CD14-positive monocyte (primary cell): ENCODE data around the gene HADH. TPM values are rescaled to one million over a fixed set of nuclear protein-coding genes. Genes with fewer than 3 reads are reported as not detected.
A peak's percentile ranks its signal among the peaks of the same experiment; 100 is the strongest.

Source experiments
- DNase-seq, 3 donors: peaks; one replicate each; pipeline ENCODE4 v3.0.0-alpha.2; 2011 to 2022
- H2AFZ ChIP-seq: 2 replicates; pipeline ENCODE4 v1.6.0; 2012; ENCODE audit warnings: mild to moderate bottlenecking, low read depth, low read length, inconsistent platforms; ENCODE audit not compliant: insufficient read depth, poor library complexity, severe bottlenecking
- H3K27ac ChIP-seq, 2 donors: 1 replicate in 1 of 2; 2 replicates in 1 of 2; pipeline ENCODE4 v1.5.1; 2012 to 2013; ENCODE audit warnings: low read length in 2 of 2, control low read depth in 1 of 2, inconsistent platforms in 1 of 2, low read depth in 1 of 2, mild to moderate bottlenecking in 1 of 2
- H3K27me3 ChIP-seq, 2 donors: one replicate each; pipeline versions ENCODE4 v1.6.0 to v1.6.1; 2011 to 2013; ENCODE audit warnings: low read length in 2 of 2; ENCODE audit not compliant: control insufficient read depth in 2 of 2, insufficient read depth in 2 of 2
- H3K36me3 ChIP-seq, 2 donors: replicated peaks in 1 of 2; 1 replicate in 1 of 2; 2 replicates in 1 of 2; pipeline versions ENCODE4 v1.5.1 to v1.6.1; 2012 to 2013; ENCODE audit warnings: low read length in 2 of 2, control low read depth in 1 of 2, inconsistent platforms in 1 of 2, mild to moderate bottlenecking in 1 of 2; ENCODE audit not compliant: insufficient read depth in 2 of 2, control insufficient read depth in 1 of 2
- H3K4me1 ChIP-seq, 2 donors: 1 replicate in 1 of 2; 2 replicates in 1 of 2; pipeline versions ENCODE4 v1.5.1 to v1.6.1; 2012 to 2013; ENCODE audit warnings: low read length in 2 of 2, control low read depth in 1 of 2, inconsistent platforms in 1 of 2, mild to moderate bottlenecking in 1 of 2, moderate library complexity in 1 of 2; ENCODE audit not compliant: insufficient read depth in 2 of 2, control insufficient read depth in 1 of 2
- H3K4me2 ChIP-seq: replicated peaks from 2 replicates; pipeline ENCODE3; 2012; ENCODE audit warnings: low read length, moderate library complexity, mild to moderate bottlenecking; ENCODE audit not compliant: poor library complexity, severe bottlenecking; ENCODE audit errors: extremely low read depth
- H3K4me3 ChIP-seq, 3 experiments: fragments of 200-600 bp in 1 of 3; sonication (generic) in 1 of 3; replicated peaks in 1 of 3; 1 replicate in 2 of 3; 2 replicates in 1 of 3; pipeline ENCODE4 v1.5.1; 2011 to 2013; ENCODE audit warnings: low read length in 3 of 3, mild to moderate bottlenecking in 3 of 3, control low read depth in 2 of 3, low read depth in 2 of 3, inconsistent platforms in 1 of 3, moderate library complexity in 1 of 3
- H3K79me2 ChIP-seq: 2 replicates; pipeline ENCODE4 v1.6.0; 2012; ENCODE audit warnings: mild to moderate bottlenecking, control low read depth, inconsistent platforms, low read length, moderate library complexity; ENCODE audit not compliant: insufficient read depth
- H3K9ac ChIP-seq: 2 replicates; pipeline ENCODE4 v1.6.0; 2017; ENCODE audit warnings: low read length, mild to moderate bottlenecking; ENCODE audit not compliant: insufficient read depth, poor library complexity, severe bottlenecking
- H3K9me3 ChIP-seq, 2 donors: replicated peaks in 1 of 2; 1 replicate in 1 of 2; 2 replicates in 1 of 2; pipeline versions ENCODE4 v1.5.1 to v1.6.1; 2012 to 2013; ENCODE audit warnings: low read length in 2 of 2, control low read depth in 1 of 2; ENCODE audit not compliant: control insufficient read depth in 1 of 2, insufficient read depth in 1 of 2
- H4K20me1 ChIP-seq: 2 replicates; pipeline ENCODE4 v1.6.0; 2012; ENCODE audit warnings: mild to moderate bottlenecking, low read length, control low read depth, moderate library complexity; ENCODE audit not compliant: insufficient read depth
- H3K27ac Mint-ChIP-seq, 7 donors: one replicate each; pipeline ENCODE4 v1.8.0; 2020; ENCODE audit warnings: mild to moderate bottlenecking in 7 of 7, mixed read lengths in 7 of 7, moderate library complexity in 6 of 7, inconsistent platforms in 2 of 7
- H3K27me3 Mint-ChIP-seq, 3 donors: one replicate each; pipeline ENCODE4 v1.8.0; 2021 to 2022; ENCODE audit warnings: low read depth in 3 of 3, mild to moderate bottlenecking in 3 of 3, mixed read lengths in 3 of 3, moderate library complexity in 3 of 3, inconsistent platforms in 1 of 3
- H3K36me3 Mint-ChIP-seq, 2 donors: one replicate each; pipeline ENCODE4 v1.8.0; 2020; ENCODE audit warnings: mixed read lengths in 2 of 2, inconsistent platforms in 1 of 2, mild to moderate bottlenecking in 1 of 2
- H3K4me1 Mint-ChIP-seq: one replicate; pipeline ENCODE4 v1.8.0; 2020; ENCODE audit warnings: mild to moderate bottlenecking, mixed read lengths
- H3K4me3 Mint-ChIP-seq, 2 donors: one replicate each; pipeline ENCODE4 v1.8.0; 2020; ENCODE audit warnings: mild to moderate bottlenecking in 2 of 2, mixed read lengths in 2 of 2, moderate library complexity in 1 of 2
- H3K9me3 Mint-ChIP-seq, 7 donors: one replicate each; pipeline ENCODE4 v1.8.0; 2020 to 2022; ENCODE audit warnings: mixed read lengths in 7 of 7, mild to moderate bottlenecking in 6 of 7, moderate library complexity in 6 of 7, inconsistent platforms in 2 of 7
- WGBS: methylation state at CpG from one replicate; pipeline ENCODE4 v1.1.5; 2013; ENCODE audit warnings: missing lambda C conversion rate; ENCODE audit not compliant: insufficient coverage; 5-methylcytosine and 5-hydroxymethylcytosine counted together
- intact Hi-C, 2 donors: fragments of 100-400 bp; cut with micrococcal nuclease; formaldehyde crosslinking; loops; one replicate each; pipeline versions ENCODE4 v1.15.0 to v1.15.1; 2023
- polyA plus RNA-seq, 3 donors: library from polyadenylated mRNA; depleted of rRNA in 1 of 3; unstranded in 2 of 3; stranded (reverse) in 1 of 3; fragments of 300-500 nt in 2 of 3; fragments of >200 nt in 1 of 3; fragmentation: Illumina TruSeq in 2 of 3; gene quantifications; 1 replicate in 2 of 3; 2 replicates in 1 of 3; pipeline ENCODE4 v1.2.3, GENCODE V29; 2012 to 2021
- TF ChIP-seq, protein P1 (sequence below): fragments of 200-600 bp; IDR thresholded peaks from one replicate; pipeline ENCODE4 v1.8.0; 2022; ENCODE audit warnings: antibody characterized with exemption, mild to moderate bottlenecking

HADH gene
- polyA plus RNA-seq, 3 donors: 8.4 to 19.4 (median 19.4) TPM

DNA sequence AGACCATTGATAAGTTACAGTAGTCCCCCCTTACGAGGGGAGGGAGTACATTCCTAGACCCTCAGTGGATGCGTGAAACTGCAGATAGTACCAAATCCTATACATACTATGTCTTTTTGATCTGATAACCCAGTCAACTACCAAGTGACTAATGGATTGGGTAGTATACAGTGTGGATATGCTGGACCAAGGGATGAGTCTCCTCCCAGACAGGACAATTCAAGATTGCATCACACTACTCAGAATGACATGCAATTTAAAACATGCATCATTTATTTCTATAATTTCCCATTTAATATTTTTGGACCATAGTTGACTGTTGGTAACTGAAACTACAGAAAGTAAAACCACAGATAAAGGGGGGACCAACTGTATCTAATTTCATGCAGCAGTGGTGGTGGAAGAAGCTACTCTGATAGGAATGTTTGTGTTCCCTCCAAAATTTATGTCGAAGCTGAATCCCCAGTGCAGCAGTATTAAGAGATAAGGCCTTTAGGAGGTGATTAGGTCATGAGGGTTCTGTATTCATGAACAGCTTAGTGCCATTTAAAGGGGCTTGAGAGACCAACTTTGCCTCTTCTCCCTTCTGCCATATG lies 11.9 kb downstream of the HADH start:
- H3K4me1 Mint-ChIP-seq: peaks cover 13% of the 10 kb centered on the region
- Histone ChIP-seq H3K79me2 (no peaks in the 10 kb centered on the region), H3K36me3 (no peaks in the 10 kb centered on the region), H3K9ac (no peak overlapping the region), H2AFZ (no peak overlapping the region), H4K20me1 (no peaks in the 10 kb centered on the region), H3K4me2 (no peak overlapping the region), H3K4me1 (no peaks in the 10 kb centered on the region), H3K9me3 (no peaks in the 10 kb centered on the region), H3K4me3 (no peak overlapping the region), H3K27me3 (no peaks in the 10 kb centered on the region), H3K27ac (no peak overlapping the region)
- H3K4me3 Mint-ChIP-seq: no peak overlapping the region
- TF ChIP-seq, protein P1, sequence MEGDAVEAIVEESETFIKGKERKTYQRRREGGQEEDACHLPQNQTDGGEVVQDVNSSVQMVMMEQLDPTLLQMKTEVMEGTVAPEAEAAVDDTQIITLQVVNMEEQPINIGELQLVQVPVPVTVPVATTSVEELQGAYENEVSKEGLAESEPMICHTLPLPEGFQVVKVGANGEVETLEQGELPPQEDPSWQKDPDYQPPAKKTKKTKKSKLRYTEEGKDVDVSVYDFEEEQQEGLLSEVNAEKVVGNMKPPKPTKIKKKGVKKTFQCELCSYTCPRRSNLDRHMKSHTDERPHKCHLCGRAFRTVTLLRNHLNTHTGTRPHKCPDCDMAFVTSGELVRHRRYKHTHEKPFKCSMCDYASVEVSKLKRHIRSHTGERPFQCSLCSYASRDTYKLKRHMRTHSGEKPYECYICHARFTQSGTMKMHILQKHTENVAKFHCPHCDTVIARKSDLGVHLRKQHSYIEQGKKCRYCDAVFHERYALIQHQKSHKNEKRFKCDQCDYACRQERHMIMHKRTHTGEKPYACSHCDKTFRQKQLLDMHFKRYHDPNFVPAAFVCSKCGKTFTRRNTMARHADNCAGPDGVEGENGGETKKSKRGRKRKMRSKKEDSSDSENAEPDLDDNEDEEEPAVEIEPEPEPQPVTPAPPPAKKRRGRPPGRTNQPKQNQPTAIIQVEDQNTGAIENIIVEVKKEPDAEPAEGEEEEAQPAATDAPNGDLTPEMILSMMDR: no peak
- intact Hi-C loops: no loop called here
- no CpG with 5 or more reads among the region's 3 CpGs for WGBS
- H3K9me3 Mint-ChIP-seq: no peaks in the 10 kb centered on the region
- no peak overlapping the region for H3K27ac Mint-ChIP-seq
- H3K27me3 Mint-ChIP-seq: peaks cover 0 to 2% (median 0%) of the 10 kb centered on the region in 3 donors
- peak in 1 of 3 donors; percentile 27 for DNase-seq
- peaks cover 10 to 17% of the 10 kb centered on the region in 2 donors for H3K36me3 Mint-ChIP-seq

DNA sequence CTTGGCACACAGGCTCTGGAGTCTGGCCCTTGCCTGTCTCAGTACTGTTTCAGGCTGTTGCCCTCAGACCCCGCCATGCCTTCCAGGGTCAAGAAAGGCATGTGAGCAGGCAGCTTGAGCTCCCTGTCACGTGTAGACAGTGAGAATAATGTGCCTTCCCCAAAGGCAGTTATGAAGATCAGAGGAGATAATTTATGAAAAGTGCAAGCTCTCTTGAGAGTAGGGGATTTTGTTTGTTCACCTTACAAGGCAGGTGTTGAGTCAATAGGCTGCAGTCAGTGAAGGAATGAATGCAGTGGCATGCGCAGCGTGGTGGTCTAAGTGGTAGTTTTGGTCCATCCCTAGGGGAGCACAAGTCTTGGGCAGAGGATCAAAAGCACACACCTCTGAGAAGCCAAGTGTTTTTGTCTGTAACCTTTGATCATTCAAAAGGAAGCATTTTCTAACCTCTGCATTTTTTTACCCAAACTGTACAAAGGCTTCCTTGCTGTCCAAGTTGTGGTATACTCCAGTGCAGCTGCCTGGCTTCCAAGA lies 14.4 kb downstream of the HADH start:
- intact Hi-C loops: no loop called here
- H3K9ac ChIP-seq: no peak overlapping the region
- H3K4me3 ChIP-seq: no peak overlapping the region
- Mint-ChIP-seq H3K36me3 (peaks cover 5 to 12% of the 10 kb centered on the region in 2 donors), H3K27ac (no peak overlapping the region), H3K4me3 (no peak overlapping the region), H3K4me1 (peaks cover 10% of the 10 kb centered on the region), H3K27me3 (no peaks in the 10 kb centered on the region), H3K9me3 (no peaks in the 10 kb centered on the region)
- no peaks in the 10 kb centered on the region for H3K27me3 ChIP-seq
- H3K27ac ChIP-seq: no peak overlapping the region
- no peaks in the 10 kb centered on the region for H3K4me1 ChIP-seq
- 87% methylated on average over 4 of the region's 4 CpGs for WGBS
- no peaks in the 10 kb centered on the region for H4K20me1 ChIP-seq
- no peaks in the 10 kb centered on the region for H3K36me3 ChIP-seq
- TF ChIP-seq, protein P1: no peak
- no peak overlapping the region for H3K4me2 ChIP-seq
- H3K9me3 ChIP-seq: no peaks in the 10 kb centered on the region
- no peak for DNase-seq
- no peaks in the 10 kb centered on the region for H3K79me2 ChIP-seq
- no peak overlapping the region for H2AFZ ChIP-seq
